ENCODE measurements around the gene CLSTN3. TPM values are rescaled to one million over a fixed set of nuclear protein-coding genes. Genes with fewer than 3 reads are reported as not detected.
"Not testable (repeated sequence)": the region's sequence is repeated elsewhere in the genome, so short reads cannot be mapped to it uniquely, and the experiment has no call there.

CLSTN3 gene
- total RNA-seq, 3 donors from 2014 or later: 16.4 to 23.5 (median 18.6) TPM

DNA sequence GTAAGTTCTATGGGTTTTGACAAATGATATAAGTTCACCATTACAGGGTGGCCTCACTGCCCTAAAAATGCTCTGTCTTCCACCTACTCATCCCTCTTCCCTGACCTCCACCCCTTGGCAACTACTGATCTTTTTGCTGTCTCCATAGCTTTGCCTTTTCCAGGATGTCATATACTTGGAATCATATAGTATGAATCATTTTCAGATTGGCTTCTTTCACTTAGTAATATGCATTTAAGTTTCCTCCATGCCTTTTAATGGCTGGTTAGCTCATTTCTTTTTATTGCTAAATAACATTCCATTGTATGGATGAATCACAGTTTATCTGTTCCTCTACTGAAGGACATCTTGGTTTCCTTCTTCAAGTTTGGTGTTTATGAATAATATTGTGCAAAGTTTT lies 45.3 kb downstream of the CLSTN3 start:
- H3K4me3 ChIP-seq: no peak overlapping the region
- intact Hi-C loops (cut with DNase I, micrococcal nuclease): no loop called here
- H3K4me1 ChIP-seq (ENCODE audit: low read depth): no peaks in the 10 kb centered on the region
- TF ChIP-seq, protein P1, sequence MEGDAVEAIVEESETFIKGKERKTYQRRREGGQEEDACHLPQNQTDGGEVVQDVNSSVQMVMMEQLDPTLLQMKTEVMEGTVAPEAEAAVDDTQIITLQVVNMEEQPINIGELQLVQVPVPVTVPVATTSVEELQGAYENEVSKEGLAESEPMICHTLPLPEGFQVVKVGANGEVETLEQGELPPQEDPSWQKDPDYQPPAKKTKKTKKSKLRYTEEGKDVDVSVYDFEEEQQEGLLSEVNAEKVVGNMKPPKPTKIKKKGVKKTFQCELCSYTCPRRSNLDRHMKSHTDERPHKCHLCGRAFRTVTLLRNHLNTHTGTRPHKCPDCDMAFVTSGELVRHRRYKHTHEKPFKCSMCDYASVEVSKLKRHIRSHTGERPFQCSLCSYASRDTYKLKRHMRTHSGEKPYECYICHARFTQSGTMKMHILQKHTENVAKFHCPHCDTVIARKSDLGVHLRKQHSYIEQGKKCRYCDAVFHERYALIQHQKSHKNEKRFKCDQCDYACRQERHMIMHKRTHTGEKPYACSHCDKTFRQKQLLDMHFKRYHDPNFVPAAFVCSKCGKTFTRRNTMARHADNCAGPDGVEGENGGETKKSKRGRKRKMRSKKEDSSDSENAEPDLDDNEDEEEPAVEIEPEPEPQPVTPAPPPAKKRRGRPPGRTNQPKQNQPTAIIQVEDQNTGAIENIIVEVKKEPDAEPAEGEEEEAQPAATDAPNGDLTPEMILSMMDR (IDR thresholded peaks at IDR 0.05): no peak
- H3K36me3 ChIP-seq (ENCODE audit: low read depth): no peaks in the 10 kb centered on the region
- DNase-seq (no peak), ATAC-seq (peak; percentile 89)
- peaks cover 12% of the 10 kb centered on the region for H3K9me3 ChIP-seq

DNA sequence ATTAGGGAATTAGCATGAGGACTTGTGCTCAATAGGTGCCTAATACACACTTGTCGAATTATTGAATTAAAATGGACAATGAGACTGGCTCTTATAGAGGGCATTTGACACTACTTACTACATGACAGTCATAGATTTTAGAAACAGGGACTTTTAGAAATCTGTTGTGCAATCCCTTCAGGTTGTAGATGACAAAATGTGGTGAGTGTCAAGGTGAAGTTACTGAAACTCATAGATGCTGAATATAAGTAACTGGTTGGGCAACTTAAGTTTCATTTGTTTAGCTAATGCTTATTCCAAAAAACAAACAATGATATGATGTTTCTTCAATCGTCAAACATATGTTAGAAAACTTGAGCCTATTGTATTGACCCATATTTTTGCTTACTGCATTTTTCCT lies 46.4 kb downstream of the CLSTN3 start:
- TF ChIP-seq, protein P1 (IDR thresholded peaks at IDR 0.05): no peak
- Histone ChIP-seq H3K4me1 (ENCODE audit: low read depth) (no peaks in the 10 kb centered on the region), H3K9me3 (peaks cover 5% of the 10 kb centered on the region), H3K4me3 (no peak overlapping the region), H3K36me3 (ENCODE audit: low read depth) (no peaks in the 10 kb centered on the region)
- ATAC-seq: no peak
- DNase-seq: no peak
- intact Hi-C loops (cut with DNase I, micrococcal nuclease): no loop called here

DNA sequence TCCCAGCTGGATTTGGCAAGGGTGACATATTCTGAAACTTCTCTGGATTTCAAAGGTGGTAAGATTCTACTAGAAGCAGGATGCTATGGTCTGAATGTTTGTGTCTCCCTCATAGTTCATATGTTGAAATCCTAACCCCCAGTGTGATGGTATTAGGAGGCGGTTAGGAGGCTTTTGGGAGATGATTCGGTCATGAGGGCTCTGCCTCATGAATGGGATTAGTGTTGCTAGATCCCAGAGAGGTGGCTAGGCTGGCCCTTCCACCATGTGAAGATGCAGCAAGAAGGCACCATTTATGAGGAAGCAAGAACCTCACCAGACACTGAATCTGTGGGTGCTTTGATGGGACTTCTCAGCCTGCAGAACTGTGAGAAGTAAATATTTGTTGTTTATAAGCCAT lies 48.3 kb downstream of the CLSTN3 start:
- Histone ChIP-seq H3K4me3 (no peak overlapping the region), H3K4me1 (ENCODE audit: low read depth) (no peaks in the 10 kb centered on the region), H3K36me3 (ENCODE audit: low read depth) (no peaks in the 10 kb centered on the region), H3K9me3 (no peaks in the 10 kb centered on the region)
- TF ChIP-seq, protein P1 (IDR thresholded peaks at IDR 0.05): no peak
- intact Hi-C loops (cut with DNase I, micrococcal nuclease): no loop called here
- DNase-seq (no peak), ATAC-seq (no peak)

DNA sequence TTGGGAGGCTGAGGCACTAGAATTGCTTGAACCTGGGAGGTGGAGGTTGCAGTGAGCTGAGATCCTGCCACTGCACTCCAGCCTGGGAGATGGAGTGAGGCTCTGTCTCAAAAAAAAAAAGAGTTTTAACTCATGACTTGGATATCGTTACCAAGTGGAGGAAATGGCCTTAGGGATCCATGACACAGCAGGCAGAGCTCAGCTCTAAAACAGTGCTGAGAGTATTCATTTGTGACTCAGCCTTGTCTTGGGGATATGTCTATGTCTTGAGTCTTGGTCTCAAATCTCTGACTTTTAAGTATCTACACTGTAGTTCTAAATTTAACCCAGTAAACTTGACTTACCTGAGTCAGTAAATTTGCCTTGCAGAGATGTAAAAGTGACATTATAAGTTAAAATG lies 50.5 kb downstream of the CLSTN3 start:
- intact Hi-C loops (cut with DNase I, micrococcal nuclease): no loop called here
- no peaks in the 10 kb centered on the region for H3K9me3 ChIP-seq
- no peak for ATAC-seq
- H3K4me3 ChIP-seq: no peak overlapping the region
- no peaks in the 10 kb centered on the region for H3K36me3 ChIP-seq (ENCODE audit: low read depth)
- H3K4me1 ChIP-seq (ENCODE audit: low read depth): no peaks in the 10 kb centered on the region
- TF ChIP-seq, protein P1 (IDR thresholded peaks at IDR 0.05): no peak
- no peak for DNase-seq

DNA sequence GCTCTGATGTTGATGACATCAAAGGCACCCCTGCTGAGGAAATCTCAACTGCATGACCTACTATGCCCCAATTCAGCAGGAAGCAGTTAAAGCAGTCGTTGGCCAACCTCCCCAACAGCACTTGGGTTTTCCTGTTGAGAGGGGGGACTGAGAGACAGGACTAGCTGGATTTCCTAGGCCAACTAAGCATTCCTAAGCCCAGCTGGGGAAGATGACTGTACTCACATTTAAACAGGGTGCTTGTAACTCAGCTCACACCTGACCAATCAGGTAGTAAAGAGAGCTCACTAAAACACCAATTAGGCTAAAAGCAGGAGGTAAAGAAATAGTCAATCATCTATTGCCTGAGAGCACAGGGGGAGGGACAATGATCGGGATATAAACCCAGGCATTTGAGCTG lies 55.9 kb downstream of the CLSTN3 start:
- DNase-seq; H3K4me1 ChIP-seq (ENCODE audit: low read depth); H3K4me3 ChIP-seq; ATAC-seq; intact Hi-C loops (cut with DNase I, micrococcal nuclease); H3K9me3 ChIP-seq; H3K36me3 ChIP-seq (ENCODE audit: low read depth): not testable (repeated sequence)

DNA sequence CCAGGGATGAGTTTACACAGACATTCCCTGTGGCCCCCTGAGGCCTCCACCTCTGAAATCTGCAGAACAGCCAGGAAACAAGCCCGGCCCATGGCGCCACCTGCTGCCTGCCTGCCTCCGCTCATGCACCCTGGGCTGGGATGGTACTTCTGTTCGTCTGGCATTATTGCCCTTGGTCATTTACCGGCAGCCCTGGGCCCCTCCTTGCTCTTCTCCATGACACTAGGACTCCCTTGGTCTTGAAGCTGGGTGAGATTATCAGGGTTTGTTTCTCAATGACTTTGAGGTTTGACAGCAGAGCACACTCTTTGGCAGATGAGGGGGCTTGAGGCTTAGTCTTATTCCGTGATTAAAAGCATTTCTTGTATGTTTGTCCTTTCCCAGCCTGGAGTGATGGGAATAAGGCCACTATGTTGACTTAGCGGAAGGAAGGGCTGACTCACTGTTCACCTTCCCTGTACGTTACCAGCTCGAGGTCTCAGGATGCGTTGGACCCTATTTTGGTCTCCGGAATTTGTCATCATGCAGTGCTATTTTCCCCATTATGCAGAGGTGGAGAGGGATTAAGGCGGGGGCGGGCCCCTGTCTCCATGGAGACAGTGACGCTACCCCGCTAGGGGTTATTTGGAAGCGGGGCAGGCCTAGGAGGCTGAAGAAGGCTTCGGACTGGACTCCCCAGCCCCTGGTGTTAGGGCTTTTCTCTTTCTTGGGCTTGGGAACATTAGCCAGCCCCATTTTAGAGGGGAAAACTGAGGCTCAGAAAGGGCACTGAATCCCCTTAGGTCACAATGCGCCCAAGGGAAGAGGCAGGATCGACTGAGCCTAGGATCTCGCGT lies 58.6 kb downstream of the CLSTN3 start:
- peak; percentile 76 for ATAC-seq
- peak; percentile 80 to 85 (median 84) for DNase-seq
- intact Hi-C loops (cut with DNase I, micrococcal nuclease): no loop called here
- TF ChIP-seq, protein P1 (IDR thresholded peaks at IDR 0.05): peak; percentile 41
- H3K36me3 ChIP-seq (ENCODE audit: low read depth): no peaks in the 10 kb centered on the region
- H3K4me1 ChIP-seq (ENCODE audit: low read depth): peaks cover 8% of the 10 kb centered on the region
- H3K9me3 ChIP-seq: no peaks in the 10 kb centered on the region
- H3K4me3 ChIP-seq: peak overlapping the region; percentile 69

Data from mucosa of descending colon (tissue), 3 donors.